AG10803 (cell line): ENCODE measurements around the gene LASP1.
"Not testable (repeated sequence)": the region's sequence is repeated elsewhere in the genome, so short reads cannot be mapped to it uniquely, and the experiment has no call there.

Experiments used
- DNase-seq: peaks from one replicate; pipeline ENCODE4 v3.0.0; 2010; ENCODE audit warnings: low read depth
- H3K4me3 ChIP-seq: 2 replicates; pipeline ENCODE4 v1.5.1; 2011; ENCODE audit warnings: mild to moderate bottlenecking, low read length, control low read depth
- CTCF ChIP-seq: conservative IDR thresholded peaks from 2 replicates; pipeline ENCODE4 v1.5.1; 2011; ENCODE audit warnings: mild to moderate bottlenecking, low read length, control low read depth, inconsistent platforms

LASP1 gene

GRCh38 chr17:38947189-38947588 is 77.3 kb downstream of the LASP1 start:
- DNase-seq, result no peak
- no peak overlapping the region for H3K4me3 ChIP-seq
- no peak for TF ChIP-seq CTCF

- not testable (repeated sequence) for H3K4me3 ChIP-seq, DNase-seq
Observed at GRCh38 chr17:38953800-38954199, 83.9 kb downstream of the LASP1 start.

GRCh38 chr17:38958326-38958725 is 88.5 kb downstream of the LASP1 start:
- no peak for TF ChIP-seq CTCF
- DNase-seq, result peak; percentile 48
- H3K4me3 ChIP-seq, result no peak overlapping the region

- peak; percentile 85 for DNase-seq
- no peak overlapping the region for H3K4me3 ChIP-seq
- no peak for TF ChIP-seq CTCF
Observed at GRCh38 chr17:38958756-38959155, 88.9 kb downstream of the LASP1 start.

GRCh38 chr17:38959508-38959907 is 89.7 kb downstream of the LASP1 start:
- H3K4me3 ChIP-seq, result no peak overlapping the region
- DNase-seq, result no peak
- no peak for TF ChIP-seq CTCF

- no peak overlapping the region for H3K4me3 ChIP-seq
- DNase-seq, result no peak
- no peak for TF ChIP-seq CTCF
Observed at GRCh38 chr17:38960402-38960801, 90.5 kb downstream of the LASP1 start.

GRCh38 chr17:38961413-38961812 is 91.6 kb downstream of the LASP1 start:
- no peak for DNase-seq
- H3K4me3 ChIP-seq, result no peak overlapping the region
- TF ChIP-seq CTCF, result no peak

- H3K4me3 ChIP-seq, result peak within 1 kb of the TSS; percentile 43
- TF ChIP-seq CTCF, result peak; percentile 8; the same call in 1 of the 2 replicates
- DNase-seq, result peak; percentile 90
Observed at GRCh38 chr17:38967290-38967738, 97.5 kb downstream of the LASP1 start, which contains the start of gene FBXO47. Gene FBXO47 (minus strand): TSS chr17:38967403. CDS start chr17:38963025, 4,378 bp downstream.
